Measurements from ENCODE around the gene LEFTY2.
"Not testable (repeated sequence)": the region's sequence is repeated elsewhere in the genome, so short reads cannot be mapped to it uniquely, and the experiment has no call there.

Gene LEFTY2, protein sequence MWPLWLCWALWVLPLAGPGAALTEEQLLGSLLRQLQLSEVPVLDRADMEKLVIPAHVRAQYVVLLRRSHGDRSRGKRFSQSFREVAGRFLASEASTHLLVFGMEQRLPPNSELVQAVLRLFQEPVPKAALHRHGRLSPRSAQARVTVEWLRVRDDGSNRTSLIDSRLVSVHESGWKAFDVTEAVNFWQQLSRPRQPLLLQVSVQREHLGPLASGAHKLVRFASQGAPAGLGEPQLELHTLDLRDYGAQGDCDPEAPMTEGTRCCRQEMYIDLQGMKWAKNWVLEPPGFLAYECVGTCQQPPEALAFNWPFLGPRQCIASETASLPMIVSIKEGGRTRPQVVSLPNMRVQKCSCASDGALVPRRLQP
- total RNA-seq, result 0 reads per million in 3 experiments

DNA sequence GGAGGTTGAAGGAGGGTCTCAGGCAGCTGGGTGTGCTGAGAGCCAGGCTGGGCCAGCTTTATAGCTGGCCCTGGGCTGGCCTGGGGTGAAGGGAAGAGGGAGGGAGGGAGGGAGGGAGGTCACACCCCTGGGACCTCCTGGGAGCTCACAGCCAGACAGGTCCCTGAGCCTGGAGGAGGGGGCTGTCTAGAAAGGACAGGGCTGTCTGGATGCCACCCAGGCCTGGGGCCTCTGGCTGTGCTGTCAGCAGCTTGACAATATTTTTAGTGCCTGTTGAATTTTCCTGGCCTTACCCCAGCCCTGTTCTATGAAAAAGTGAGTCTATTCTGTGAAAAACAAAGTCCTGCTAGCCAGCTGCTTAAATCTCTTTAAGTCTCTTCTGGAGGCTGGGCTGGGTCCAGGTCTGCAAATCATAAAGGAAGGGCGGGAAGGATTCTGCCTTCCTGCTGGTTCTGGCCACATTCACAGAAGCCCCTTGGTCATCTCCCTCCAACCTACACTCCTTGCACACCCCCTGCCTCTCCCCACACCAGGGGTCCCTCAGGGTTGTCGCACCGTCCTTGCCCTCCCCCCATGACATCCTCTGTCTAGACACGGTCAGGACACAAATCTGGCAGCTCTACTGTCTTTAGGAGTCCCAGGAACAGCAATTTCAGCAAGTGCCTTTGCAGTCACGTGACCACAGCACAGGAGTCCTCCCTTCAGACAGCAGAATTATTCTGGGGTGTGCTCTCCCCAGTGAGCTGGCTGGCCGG, at the start of gene LEFTY2:
Gene LEFTY2, minus strand, starts transcription at position 34 of the 755 bp plus-strand sequence. CDS start 80 bp downstream, outside the sequence.
- no peak for DNase-seq

DNA sequence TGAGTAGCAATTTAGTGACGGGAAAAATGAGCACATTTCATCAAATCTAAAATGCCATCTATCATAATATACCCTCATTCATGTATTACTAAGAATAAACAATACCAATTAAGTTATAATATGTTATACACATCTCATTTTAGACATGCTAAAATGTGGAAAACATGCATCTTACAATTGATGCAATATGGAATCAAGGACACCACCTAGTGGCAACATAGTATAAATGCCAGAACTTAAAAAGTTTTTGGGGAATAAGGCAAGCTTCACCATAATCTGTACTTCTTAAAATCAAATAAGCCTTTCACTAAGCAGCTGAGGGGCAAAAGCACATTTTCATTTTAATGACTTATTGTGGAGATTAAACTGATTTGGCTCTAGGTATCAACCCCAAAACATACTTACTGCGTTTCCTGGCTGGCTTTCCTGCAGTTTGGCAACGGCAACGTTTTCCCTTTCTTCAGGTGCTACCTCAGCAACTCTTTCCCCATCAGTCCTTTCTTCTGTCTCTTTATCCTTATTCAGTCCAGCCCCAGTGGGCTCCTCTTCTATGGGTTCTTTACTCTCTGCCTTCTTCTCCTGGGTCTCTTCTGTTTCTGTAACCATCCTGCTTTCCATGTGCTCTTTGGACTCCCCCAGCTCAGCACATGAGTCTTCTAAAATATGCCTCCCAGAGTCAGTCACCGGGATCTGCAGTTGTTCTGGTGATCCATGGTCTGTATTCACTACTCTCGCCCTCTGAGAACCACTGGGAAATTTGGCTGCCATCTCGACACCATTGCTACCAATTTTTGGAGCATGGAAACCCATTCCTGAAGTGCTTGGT, 46.7 kb upstream of the LEFTY2 start:
- no peak for DNase-seq

DNA sequence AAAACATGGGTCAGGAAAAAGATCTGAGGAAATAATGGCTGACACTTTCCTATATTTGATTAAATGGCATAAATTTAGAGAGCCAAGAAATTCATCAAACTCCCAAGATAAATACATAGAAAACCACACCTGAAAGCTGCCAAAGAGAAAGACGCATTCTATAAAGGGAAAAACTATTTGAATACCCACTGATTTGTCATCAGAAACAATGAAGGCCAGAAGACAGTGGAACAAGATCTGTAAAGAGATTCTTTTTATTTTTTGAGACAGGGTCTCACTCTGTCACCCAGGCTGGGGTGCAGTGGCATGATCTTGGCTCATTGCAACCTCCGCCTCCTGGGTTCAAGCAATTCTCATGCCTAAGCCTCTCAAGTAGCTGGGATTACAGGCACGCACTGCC, 40.7 kb upstream of the LEFTY2 start:
- DNase-seq, result no peak

DNA sequence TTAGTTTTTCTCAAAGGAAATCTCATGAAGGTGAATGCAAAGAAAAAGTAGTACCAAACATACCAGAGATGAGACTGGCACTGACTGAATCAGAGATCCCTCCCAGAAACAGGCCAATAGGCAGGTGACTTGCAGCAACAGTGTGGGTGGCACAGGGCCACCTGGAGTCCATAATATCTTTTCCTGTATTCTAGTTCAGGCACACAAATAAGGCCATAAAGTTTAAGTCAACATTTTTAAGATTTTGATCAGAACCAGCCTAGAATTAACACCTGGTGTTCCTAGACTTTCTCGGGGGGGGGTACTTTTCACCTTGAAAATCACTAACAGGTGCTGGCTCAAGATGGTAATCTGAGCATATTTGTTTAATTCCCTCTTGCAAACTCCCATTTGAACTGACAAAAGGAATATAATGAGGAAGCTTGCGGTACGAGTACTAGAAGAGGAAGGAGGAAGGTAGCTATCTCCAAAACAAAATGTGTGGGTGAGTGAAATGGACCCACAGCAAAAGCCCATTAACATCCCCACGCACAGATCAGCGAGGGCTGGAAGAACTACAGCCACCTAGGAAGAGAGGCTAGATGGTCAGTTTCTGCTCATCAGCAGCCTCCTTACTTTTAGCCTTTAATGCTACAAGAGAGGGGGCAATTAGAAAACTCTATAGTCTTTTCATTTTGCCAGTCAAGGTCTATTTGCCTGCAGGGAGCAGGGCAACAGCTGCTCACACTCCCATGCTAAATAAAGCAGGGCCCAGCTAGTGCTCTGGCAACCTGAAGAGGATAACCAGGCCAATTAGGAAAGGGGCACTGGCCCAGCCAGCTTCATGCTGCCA, 39.2 kb upstream of the LEFTY2 start:
- no peak for DNase-seq

DNA sequence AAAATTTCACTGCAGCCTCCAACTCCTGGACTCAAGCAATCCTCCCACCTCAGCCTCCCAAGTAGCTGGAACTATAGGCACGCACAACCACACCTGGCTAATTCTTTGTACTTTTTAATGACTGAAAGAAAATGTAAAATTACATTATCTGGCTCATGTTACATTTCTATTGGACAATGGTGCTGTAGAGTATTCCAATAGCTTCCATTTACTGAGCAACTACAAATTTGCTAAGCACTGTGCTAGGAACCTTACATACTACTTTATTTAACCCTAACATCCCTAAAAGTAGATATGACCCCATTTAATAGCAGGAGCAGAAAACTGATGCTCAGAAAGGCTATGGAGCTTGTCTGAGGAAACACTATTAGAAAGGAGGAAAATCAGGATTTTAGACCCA, 38.4 kb upstream of the LEFTY2 start:
- no peak for DNase-seq

DNA sequence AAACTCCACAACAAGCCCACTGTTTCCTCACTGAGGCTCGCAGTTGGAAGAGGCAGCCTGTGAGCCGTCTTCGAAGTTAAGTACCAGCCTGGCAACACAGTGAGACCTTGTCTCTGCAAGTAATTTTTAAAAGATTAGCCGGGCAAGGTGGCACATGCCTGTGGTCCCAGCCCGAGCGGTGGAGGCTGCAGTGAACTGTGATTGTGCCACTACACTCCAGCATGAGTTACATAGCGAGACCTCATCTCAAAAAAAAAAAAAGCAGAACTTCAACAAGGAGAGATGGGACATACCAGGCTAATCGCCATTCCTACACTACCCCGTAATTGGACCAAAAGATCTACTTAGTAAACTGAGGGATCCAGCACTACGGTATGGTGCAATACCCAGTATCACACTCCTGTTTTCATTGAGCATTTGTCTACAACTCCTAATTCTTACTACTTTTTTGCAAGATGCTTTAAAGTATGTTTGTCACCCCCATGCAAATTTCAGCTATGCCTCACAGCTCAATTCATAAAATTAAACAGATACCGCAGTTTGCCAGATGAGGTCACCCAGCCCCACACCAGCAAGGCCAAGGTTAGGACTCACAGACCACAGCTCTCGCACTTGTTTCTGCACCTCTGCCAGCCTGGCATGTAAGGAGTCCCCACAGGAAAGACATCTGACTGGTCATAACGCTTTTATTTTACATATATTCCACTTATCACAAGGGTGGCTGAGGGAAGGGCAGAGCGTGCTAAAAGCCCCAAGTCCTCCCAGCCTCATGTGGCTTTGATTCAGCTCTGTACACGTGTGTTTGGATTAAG, 37.1 kb upstream of the LEFTY2 start:
- no peak for DNase-seq

DNA sequence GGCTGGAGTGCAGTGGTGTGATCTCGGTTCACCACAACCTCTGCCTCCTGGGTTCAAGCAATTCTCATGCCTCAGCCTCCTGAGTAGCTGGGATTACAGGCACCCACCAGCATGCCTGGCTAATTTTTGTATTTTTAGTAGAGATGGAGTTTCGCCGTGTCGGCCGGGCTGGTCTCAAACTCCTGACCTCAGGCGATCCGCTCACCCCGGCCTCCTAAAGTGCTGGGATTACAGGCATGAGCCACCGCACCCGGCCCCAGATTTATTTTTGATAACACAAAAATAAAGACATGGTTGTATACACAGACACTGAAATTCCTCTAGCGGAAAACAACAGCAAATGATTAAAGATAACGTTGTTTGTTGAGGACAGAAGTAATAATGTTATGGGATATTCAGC, 34.1 kb upstream of the LEFTY2 start:
- not testable (repeated sequence) for DNase-seq

DNA sequence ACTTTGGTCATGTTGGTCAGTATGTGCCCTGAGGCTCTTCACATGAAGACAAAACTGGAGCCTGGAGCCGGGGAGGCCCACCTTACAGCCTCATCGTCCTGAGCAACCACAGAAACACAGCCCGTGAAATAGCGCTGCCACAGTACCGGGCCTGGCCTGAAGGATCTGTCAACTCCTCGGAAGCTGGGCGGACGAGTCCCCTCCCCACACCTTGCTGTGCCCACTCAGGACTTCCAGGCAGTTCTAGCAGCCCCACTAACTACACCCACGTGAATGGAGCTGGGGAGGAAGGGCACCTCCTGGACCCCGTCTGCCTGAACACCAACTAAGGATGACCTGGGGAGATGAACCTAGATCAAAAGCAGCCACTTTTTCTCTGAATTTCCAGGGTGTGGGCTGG, 33.4 kb upstream of the LEFTY2 start:
- no peak for DNase-seq

DNA sequence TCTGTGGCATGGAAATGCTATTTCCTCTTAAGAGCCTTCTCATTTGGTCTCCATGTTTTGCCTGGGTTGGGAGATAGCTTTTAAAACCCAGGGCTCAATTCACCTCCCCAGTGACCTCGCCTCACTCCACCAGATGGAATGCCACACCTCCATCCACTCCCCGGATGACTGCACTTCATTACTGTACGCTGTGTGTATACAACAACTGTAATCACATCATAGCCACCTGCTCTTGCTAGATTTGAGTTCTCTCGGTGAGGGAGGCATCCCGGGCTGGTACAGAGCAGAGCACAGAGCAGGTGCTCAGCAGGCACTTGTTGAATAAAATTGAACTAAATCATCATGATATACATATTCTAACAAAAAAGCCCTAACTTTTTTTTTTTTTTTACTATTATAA, 32.1 kb upstream of the LEFTY2 start:
- DNase-seq, result no peak

DNA sequence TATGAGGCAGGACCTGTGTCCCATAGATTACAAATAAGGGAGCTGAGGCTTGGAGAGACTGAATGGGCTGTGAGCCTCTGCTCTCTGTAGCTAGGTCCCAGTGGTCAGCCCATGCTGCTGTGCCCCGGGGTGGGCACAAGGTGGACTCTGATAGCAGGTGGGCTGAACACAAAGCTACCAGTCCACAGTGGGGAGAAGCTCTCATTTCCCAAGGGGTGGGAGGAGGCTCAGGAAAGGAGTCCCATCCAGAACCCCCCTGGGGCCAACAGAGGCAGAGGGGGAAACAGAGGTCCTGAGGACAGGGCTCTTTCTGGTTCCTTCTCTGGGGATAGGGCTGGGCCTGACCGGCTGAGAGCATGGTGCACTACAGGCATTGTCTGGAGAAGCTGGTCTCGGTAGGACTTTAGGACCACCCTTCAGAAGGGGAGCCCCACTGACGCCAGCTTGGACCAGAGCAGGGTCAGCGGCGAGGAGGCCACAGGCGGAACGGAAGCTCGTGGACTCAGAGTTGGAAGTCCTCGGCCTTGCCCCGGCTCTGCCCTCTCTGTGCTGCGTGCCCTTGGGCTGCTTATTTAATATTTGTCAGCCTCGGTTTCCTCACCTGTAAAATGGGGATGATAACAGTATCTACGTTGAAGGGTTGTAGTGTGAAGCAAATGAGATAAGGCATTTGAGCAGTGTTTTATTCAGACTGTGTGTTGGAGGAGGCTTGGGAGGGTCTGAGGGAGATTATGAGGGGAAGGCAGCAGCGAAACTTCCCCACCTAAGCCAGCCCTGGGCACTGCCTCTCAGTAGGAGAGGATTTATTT, 31.5 kb upstream of the LEFTY2 start:
- no peak for DNase-seq

DNA sequence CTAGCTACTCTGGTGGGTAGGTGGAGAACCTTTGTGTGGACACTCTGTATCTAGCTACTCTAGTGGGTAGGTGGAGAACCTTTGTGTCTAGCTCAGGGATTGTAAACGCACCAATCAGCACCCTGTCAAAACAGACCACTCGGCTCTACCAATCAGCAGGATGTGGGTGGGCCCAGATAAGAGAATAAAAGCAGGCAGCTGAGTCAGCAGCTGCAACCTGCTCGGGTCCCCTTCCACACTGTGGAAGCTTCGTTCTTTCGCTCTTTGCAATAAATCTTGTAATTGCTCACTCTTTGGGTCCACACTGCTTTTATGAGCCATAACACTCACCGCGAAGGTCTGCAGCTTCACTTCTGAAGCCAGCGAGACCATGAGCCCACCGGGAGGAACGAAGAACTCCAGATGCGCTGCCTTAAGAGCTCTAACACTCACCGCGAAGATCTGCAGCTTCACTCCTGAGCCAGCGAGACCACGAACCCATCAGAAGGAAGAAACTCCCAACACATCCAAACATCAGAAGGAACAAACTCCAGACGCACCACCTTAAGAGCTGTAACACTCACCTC, 29.7 kb upstream of the LEFTY2 start:
- DNase-seq, result not testable (repeated sequence)

DNA sequence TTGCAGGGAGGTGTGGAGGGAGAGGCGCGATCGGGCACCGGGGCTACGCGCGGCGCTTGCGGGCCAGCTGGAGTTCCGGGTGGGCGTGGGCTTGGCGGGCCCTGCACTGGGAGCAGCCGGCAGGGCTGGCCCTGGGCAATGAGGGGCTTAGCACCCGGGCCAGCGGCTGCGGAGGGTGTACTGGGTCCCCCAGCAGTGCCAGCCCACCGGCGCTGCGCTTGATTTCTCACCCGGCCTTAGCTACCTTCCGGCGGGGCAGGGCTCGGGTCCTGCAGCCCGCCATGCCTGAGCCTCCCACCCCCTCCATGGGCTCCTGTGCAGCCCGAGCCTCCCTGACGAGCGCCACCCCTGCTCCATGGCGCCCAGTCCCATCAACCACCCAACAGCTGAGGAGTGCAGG, 28.7 kb upstream of the LEFTY2 start:
- DNase-seq, result not testable (repeated sequence)

DNA sequence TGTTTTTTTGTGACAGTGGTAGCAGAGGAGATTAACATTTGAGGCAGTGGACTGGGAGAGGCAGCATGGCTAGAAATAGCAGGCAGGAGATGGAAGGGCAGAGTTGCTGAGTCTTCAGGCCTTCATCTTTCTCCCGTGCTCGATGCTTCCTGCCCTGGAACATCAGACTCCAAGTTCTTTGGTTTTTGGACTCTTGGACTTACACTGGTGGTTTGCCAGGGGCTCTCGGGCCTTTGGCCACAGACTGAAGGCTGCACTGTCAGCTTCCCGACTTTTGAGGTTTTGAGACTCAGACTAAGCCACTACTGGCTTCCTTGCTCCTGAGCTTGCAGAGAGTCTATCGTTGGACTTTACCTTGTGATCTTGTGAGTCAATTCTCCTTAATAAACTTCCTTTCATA, 24.2 kb upstream of the LEFTY2 start:
- DNase-seq, result no peak

DNA sequence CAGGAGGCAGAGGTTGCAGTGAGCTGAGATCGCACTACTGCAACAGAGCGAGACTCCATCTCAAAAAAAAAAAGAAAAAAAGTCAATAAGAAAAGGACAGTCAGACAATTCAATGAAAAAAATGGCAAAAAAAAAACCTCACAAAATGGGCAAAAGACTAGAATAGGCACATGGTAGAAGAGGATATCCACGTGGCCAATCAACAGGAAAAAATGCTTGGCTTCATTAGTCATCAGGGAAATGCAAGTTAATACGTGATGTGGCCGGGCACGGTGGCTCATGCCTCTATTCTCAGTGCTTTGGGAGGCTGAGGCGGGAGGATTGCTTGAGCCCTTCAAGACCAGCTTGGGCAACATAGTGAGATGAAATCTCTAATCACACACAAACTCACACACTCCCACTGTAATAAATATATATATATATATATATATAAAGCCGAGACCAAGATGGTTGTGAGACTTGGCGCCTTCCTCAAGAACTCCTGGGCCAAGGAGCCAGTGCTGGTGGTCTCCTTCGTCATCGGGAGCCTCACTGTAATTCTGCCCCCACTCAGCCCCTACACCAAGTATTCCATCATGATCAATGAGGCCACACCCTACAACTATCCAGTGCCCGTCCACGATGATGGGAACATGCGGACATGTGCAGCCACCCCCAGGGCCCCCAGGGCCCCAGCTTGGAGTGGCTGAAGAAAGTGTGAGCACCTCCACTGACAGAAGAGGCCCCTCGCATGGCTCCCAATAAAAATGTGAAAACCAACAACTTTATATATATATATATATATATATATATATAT, 22.9 kb upstream of the LEFTY2 start:
- no peak for DNase-seq

DNA sequence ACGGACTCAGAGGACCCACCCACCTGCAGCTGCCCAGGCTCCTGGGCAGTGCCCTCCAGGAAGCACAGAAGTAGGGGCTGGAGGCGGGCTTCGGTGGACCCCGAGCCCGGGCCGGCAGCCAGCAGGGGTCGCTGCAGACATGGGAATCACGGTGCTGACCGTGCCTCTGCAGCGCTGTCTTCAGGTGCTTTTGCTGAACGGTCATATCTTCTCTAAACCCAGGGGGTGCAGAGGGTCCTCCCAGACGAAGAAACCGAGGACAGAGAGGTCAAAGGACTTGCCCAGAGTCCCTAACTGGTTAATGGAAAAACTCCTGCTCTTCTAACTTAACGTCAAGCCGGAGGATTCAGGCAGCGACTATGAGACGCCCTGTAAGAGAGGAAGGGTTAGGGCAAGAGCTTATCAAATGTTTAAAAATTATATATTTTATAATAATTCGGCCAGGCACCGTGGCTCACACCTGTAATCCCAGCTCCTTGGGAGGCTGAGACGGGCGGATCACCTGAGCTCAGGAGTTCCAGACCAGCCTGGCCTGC, 21.5 kb upstream of the LEFTY2 start:
- peak; percentile 14 for DNase-seq

DNA sequence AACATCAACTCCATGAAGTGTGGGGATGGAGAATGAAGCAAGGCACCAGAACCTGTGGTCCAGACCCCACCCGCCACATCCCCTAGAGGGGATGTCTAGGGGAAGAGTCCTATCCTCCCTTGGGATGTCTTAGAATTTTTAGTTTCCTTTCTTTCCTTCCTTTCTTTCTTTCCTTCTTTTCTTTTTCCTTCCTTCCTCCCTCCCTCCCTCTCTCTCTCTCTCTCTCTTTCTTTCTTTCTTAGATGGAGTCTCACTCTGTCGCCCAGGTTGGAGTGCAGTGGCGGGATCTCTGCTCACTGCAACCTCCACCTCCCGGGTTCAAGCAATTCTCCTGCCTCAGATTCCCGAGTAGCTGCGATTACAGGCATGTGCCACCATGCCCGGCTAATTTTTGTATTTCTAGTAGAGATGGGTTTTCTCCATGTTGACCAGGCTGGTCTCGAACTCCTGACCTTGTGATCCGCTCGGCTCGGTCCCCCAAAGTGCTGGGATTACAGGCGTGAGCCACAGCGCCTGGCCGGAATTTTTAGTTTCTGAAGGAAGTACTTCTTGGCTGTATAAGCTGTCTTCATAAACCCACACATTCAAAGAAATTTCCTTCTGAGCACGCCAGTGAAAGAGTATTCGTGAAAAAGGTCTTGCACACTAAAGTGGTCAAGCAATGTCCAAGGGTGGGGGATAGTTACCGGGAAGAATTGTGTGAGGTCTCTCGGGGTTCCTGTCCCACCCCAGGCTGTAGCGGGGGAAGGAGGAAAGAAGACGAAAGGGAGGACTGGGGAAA, 20.8 kb upstream of the LEFTY2 start:
- DNase-seq, result no peak

DNA sequence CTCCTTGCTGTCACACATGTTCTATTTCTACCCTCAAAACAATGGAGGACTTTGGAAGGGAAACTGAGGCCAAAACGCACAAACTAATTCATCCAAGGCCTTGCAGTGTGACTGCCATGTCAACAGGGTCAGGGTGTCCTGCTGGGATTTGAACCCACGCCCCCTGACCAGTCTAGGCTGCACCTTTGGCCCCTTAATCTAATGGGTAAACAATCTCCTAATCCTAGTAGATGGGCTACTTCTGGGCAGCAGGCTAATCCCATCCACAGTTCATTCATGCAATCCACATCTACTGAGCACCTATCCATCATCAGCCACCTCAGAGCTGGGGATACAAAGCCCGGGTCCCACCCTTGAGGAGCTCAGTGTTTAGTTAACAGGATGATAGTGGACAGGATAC, 17.0 kb upstream of the LEFTY2 start:
- DNase-seq, result no peak

DNA sequence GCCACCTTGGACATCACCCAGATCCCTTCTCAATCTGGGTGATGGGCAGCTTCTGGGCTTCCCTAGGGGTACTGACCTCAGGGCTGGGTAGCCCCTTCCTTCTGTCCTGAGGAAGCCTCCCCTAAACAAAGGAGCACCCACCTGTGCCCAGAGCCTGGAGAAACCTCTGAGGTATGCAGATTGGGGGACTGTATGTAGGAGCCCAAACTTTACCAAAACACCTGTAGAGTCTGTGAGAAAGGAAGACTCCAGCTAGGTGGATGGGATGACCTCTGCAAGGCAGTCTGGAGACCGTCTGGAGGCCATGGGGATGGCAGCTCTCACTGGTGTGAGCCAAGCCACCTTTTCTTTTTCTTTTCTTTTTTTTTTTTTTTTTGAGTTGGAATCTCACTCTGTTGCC, 13.7 kb upstream of the LEFTY2 start:
- no peak for DNase-seq

Measured in central memory CD4-positive, alpha-beta T cell (primary cell).